Stimulated activated naive CD4-positive, alpha-beta T cell (primary cell): Measurements from ENCODE around the gene RASGEF1B.
"Not testable (repeated sequence)": the region's sequence is repeated elsewhere in the genome, so short reads cannot be mapped to it uniquely, and the experiment has no call there.

Source experiments
- DNase-seq, 6 experiments: peaks; one replicate each; lab custom pipeline; 2025; lab: John Stamatoyannopoulos, UW

Gene RASGEF1B

DNA sequence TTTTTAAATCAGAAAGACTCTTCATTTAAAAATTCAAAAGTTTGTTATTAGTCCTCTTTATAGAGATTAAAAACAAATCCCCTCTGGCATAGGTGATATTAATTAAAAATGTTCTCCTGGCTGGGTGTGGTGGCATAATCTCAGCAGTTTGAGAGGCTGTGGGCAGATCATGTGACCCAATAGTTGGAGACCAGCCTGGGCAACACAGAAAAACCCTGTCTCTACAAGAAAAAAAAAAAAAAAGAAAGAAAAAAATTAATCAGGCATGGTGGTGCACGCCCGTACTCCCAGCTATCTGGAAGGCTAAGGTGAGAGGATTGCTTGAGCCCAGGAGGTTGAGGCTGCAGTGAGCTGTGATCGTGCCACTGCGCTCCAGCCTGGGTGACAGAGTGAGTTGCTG lies 38.9 kb downstream of the RASGEF1B start:
- DNase-seq: no peak

GRCh38 chr4:81431971-81432370 lies 39.7 kb downstream of the RASGEF1B start:
- DNase-seq: no peak

GRCh38 chr4:81429607-81430006 lies 42.1 kb downstream of the RASGEF1B start:
- no peak for DNase-seq

- DNase-seq: no peak
These were observed 42.7 kb downstream of the RASGEF1B start for GRCh38 chr4:81429031-81429430.

GRCh38 chr4:81428002-81428401 lies 43.7 kb downstream of the RASGEF1B start:
- no peak for DNase-seq

DNA sequence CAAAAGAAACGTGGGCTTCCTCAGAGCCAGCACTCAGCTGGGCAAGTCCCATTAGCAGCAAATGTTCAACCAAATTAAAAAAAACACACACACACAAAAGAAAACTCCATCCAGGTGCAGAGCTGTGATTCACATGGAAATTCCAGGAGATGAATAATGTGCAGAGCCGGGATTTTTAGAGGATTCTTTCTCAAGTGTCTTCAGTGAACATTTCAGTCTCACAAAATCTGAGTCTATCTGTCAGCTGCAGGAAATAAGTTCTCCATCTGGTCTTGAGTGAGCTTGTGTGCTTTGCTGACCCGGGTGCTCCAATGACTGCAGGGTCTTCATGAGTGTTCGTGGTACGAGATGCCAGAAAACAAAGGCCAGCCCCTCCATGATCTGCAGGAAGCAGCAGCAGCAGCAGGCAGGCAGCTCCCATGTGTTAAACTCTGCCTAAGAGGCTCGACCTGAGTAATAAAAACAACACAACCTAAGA lies 44.3 kb downstream of the RASGEF1B start:
- DNase-seq: no peak

- DNase-seq: no peak
These were observed 44.9 kb downstream of the RASGEF1B start for GRCh38 chr4:81426770-81427289.

GRCh38 chr4:81424816-81425755 lies 46.6 kb downstream of the RASGEF1B start:
- no peak for DNase-seq

DNA sequence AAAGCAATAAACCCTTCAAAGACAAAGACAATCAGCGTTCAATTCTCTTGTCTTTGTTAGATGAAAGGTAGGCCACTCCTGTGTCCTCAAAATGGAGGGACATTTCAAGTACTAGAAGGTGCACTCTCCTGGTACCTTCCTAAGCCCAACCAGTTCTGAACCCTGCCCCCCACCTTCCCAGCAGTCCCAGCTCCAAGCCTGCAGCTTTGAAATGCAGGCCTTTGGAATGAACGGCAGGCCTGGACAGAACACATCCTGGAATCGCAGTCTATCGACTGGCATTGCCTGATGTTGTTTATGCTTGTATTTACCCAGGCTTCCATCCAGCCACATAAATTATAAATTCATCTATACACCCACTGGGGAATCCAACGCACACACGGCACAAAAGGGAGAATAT lies 47.4 kb downstream of the RASGEF1B start:
- no peak for DNase-seq

DNA sequence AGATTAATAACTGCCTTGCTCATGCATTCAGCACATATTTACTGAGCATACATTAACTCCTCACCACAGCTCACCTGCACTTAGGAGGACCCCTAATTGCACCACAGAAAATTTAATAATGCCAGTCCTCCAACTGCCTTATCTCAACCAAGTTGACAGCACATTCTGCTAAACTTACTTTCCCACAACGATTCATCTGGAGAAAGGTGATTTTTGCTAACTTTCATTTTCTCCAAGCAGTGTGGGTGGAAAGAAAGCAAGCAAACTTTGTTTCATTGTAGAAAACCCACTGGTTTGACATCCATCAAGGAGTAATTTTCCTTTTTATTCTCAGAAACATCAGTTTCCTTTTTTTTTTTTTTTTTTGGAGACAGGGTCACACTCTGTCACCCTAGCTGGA lies 49.1 kb downstream of the RASGEF1B start:
- DNase-seq: no peak

DNA sequence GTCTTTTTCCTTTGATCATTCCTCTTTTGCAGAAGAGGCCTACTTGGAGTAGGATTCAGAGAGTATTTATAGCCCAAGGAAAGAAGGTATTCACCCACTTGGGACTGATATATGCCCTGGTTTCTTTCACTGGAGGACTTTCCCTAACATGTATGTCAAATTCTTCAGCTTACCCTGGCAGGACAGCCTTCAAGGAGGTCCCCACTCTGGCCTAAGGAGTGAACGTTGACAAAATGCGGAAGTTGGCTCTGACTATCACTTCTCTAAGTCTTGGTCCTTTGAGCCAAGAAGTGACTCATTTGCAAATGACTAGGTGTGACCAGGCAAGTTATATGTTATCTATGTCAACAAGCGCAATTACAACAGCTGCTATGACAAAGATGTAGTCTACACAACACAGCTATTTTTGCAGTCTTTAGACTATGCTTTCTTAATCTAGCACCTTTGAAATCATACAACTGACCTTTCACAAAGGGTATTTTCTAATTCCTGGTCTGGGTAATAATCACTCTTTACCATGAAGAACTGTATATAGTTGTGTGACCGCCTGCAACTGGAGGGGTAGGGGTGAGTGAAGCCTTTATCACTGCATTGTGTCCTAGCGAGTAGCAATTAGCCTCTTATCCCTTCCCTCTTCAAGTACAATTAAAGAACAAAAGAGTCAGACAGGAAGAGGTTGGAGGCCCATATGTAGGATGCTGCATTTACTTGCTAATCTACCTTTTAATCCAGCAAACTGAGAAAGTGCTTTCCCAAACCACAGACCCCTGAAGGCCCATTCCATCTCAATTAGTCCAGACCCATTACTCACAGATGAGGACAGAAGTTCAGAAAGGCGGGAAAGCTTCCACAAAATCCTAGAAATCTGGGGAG lies 50.1 kb downstream of the RASGEF1B start:
- no peak for DNase-seq

GRCh38 chr4:81418572-81418971 lies 53.1 kb downstream of the RASGEF1B start:
- no peak for DNase-seq

- DNase-seq: no peak
These were observed 58.7 kb downstream of the RASGEF1B start for GRCh38 chr4:81412946-81413495.

DNA sequence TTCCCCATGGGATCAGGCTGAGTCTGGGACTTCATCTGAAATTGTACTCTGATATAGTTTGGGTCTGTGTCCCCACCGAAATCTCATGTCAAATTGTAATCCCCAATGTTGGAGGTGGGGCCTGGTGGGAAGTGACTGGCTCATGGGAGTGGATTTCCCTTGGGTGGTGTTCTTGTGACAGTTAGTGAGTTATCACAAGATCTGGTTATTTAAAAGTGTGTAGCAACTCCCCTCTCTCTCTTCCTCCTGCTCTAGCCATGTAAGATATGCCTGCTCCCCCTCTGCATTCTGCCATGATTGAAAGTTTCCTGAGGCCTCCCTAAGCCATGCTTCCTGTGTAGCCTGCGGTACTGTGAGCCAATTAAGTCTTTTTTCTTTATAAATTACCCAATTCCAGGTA lies 61.0 kb downstream of the RASGEF1B start:
- DNase-seq: no peak

DNA sequence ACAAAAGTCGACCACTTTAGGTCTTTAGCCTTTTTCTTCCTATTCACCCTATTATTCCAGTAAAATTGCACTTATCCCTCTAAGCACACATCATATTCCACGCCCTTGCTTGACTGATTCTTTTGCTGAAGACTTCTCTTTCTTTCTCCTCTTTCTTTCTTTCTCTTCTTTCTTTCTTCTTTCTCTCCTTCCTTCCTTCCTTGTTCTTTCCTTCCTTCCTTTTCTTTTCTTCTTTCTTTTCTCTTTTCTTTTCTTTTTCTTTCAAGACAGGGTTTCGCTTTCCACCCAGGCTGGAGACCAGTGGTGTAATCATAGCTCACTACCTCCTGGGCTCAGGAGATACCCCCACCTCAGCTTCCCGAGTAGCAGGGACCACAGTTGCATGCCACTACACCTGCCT lies 61.9 kb downstream of the RASGEF1B start:
- no peak for DNase-seq

DNA sequence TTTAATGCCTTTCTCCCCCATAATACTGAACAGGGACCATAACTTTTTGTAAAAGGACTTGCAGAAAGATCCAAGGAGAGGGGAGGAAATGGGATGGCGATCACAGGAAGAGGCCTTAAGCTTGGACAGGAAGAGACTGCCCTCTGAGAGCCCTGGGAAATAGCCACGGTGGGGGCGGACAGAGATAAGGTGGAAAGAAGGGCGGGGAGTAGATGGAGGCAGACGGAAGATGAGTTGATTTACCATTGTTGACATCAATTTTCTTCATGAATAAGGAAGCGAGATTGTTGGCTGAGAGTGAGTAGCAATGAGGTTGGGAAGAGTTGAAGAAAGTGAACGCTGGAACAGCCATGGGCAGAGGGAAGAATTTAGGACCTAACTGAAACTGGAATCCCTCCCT lies 63.4 kb downstream of the RASGEF1B start:
- no peak for DNase-seq

- DNase-seq: no peak
These were observed 64.0 kb downstream of the RASGEF1B start for GRCh38 chr4:81407726-81408125.

GRCh38 chr4:81406481-81406880 lies 65.2 kb downstream of the RASGEF1B start:
- not testable (repeated sequence) for DNase-seq

DNA sequence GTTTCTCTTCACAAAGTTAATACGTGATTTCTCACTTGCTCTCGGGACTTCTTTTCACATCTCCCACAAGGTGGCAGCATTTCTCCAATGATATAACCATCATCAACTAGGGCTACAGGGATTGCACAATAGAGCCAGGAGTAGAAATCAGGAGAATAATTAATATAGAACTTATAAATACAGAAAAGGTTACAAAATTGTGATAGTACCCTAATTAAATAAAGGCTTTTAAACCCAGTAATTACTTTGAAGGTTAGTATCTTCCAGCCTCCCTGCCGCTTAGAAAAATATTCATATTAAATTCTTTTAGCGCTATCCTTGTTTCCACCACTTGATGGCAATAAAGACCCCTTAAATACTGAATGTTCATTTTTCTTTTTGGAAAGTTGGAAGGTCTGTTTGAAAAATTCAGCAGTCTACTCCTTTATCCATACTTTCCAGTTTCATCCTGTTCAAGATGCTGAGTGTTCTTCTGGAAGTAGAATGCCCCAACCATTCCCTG lies 65.8 kb downstream of the RASGEF1B start:
- DNase-seq: peak in 5 of 6 experiments; percentile 16 to 81 (median 60)

DNA sequence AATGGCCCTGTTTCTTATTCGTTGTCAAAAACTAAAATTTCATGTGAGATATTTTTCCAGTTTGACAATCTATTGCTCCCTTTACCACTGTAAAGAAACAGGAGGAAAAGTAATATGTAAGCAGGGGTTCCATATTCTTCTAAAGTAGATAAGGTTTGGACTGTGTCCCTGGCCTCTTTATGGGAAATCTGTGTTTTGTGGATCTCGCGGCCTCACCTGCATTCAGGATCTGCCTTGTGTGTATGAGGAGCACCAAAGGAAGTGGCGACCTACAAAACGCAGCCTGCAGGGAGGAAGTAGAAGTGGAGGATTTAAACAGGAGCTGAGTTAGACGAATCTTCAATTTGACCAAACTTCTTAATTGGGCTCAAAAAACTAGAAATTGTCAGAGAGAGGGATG lies 67.0 kb downstream of the RASGEF1B start:
- no peak for DNase-seq

DNA sequence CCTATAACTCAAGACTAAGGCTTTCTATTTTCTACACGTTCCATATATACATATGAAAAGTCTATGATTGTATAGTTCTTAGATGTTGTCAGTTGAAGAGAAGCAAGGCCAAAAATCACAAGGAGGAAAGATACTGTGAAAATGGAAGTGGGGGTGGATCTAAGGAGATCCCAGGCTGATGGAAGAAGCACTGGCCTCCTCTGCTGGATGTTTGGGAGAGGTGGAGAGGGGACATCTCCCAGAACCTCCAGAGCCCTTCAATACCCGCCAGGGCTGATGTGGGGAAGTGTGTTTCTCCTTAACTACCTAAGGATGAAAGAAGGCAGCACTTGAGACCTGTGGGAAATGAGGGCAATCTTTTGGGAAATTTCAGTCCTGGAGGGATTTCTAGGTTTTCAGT lies 67.4 kb downstream of the RASGEF1B start:
- no peak for DNase-seq
